Psoas muscle (tissue), 8 donors: Measurements from ENCODE around the gene PAXX. TPM values are rescaled to one million over a fixed set of nuclear protein-coding genes. Genes with fewer than 3 reads are reported as not detected.

Source experiments
- ATAC-seq, 4 donors: fragments of 200-7000 bp; cut with Tn5 transposase; one replicate each; pipeline ENCODE4 v1.9.1; 2020; ENCODE audit warnings: moderate library complexity in 3 of 4, mild to moderate bottlenecking in 2 of 4
- DNase-seq, 2 donors: peaks; one replicate each; pipeline ENCODE4 v3.0.0-alpha.2; 2020
- H3K27ac ChIP-seq: fragments of 200-600 bp; one replicate; pipeline ENCODE4 v1.8.0; 2022
- H3K27me3 ChIP-seq, 3 donors: fragments of 200-600 bp in 1 of 3; one replicate each; pipeline versions ENCODE4 v1.6.1 to v1.8.0; 2013 to 2022; ENCODE audit warnings: low read length in 2 of 3, mild to moderate bottlenecking in 2 of 3, moderate library complexity in 1 of 3; ENCODE audit not compliant: insufficient read depth in 3 of 3
- H3K36me3 ChIP-seq, 2 donors: fragments of 200-600 bp in 1 of 2; one replicate each; pipeline versions ENCODE4 v1.6.1 to v1.8.0; 2013 to 2022; ENCODE audit warnings: low read depth in 1 of 2, mild to moderate bottlenecking in 1 of 2, moderate library complexity in 1 of 2; ENCODE audit not compliant: insufficient read depth in 1 of 2
- H3K4me1 ChIP-seq: fragments of 200-600 bp; one replicate; pipeline ENCODE4 v1.8.0; 2022
- H3K4me3 ChIP-seq: fragments of 200-600 bp; one replicate; pipeline ENCODE4 v1.8.0; 2022; ENCODE audit warnings: mild to moderate bottlenecking
- H3K9me3 ChIP-seq: fragments of 200-600 bp; one replicate; pipeline ENCODE4 v1.8.0; 2022
- WGBS, 3 donors: extraction: QIAGEN DNeasy Blood & Tissue Kit; methylation state at CpG; one replicate each; pipeline versions ENCODE4 v1.1.6 to v1.1.7; 2013; 5-methylcytosine and 5-hydroxymethylcytosine counted together
- intact Hi-C, 2 donors: fragments of 100-400 bp; cut with DNase I; formaldehyde crosslinking; loops; one replicate each; pipeline versions ENCODE4 v1.11.0 to v1.14.2; 2022
- polyA plus RNA-seq, 3 donors: library from polyadenylated mRNA; stranded (reverse); fragments of 200-250 nt; gene quantifications; one replicate each; pipeline ENCODE4 v1.2.3, GENCODE V29; 2013
- total RNA-seq, 4 donors: library from RNA; stranded (reverse); fragmentation: NEBNext Ultra II Directional in 2 of 4; extraction: Animal tissue kit (Norgen Biotek cat#: 25700) in 2 of 4; gene quantifications; one replicate each; pipeline versions ENCODE4 v1.2.1 to v1.2.4, GENCODE V29; 2021 to 2023
- TF ChIP-seq, protein P1 (sequence below): fragments of 200-600 bp; IDR thresholded peaks from one replicate; pipeline ENCODE4 v1.8.0; 2022; ENCODE audit warnings: antibody characterized with exemption
- donor health status: healthy with polysubstance abuse.
- donor health status: DM: no; HTN: no; CAD: no; lungs with moderate emphysema.
- donor health status: Bipolar disorder and iron deficiency.
- donor health status: healthy.
- donor health status: DM: yes; HTN: yes; CAD: no.
- donor health status: DM: no; HTN: no; CAD: no.
- donor health status: DM: no; HTN: no; CAD: no.
- donor health status: DM: yes; HTN: yes; CAD: no.

Gene PAXX
- total and polyA plus RNA-seq, 7 donors, result 9.4 to 39.2 (median 15.6) TPM

DNA sequence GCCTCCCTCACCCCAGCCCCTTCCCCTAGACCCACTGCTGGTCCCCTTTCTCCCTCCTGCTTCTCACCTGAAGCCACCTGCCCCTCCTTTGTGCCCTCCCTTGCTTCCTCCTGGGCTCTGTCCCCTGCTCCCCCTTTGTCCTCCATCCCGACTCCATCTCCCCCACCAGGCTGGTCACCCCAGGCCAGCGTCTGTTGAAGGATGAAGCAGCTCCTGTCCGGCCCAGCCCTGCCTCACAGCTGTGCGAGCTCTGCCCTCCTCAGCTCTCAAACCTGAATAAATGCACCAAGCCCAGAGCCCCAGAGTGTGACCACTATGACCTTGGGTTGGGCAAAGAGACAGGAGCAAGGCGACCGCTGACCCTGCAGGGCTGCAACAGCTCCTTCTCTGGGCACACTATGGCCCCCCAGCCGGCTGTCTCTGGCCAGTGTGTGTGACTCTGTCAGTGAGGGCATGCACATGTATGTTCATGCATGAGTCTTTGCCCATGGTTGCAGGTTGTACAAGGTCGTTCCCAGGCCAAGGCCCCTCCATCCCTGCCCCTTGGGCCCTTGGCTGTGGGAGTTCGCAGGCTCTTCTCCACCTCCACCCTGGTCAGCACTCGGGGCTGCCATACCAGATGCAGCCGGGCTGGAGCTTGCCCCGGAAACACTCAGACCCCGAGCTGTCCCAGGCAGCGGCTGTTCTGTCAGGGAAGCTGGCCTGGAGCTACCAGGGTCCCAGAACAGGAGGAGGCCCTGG, 36.9 kb upstream of the PAXX start:
- ATAC-seq, result no peak
- TF ChIP-seq, protein P1, sequence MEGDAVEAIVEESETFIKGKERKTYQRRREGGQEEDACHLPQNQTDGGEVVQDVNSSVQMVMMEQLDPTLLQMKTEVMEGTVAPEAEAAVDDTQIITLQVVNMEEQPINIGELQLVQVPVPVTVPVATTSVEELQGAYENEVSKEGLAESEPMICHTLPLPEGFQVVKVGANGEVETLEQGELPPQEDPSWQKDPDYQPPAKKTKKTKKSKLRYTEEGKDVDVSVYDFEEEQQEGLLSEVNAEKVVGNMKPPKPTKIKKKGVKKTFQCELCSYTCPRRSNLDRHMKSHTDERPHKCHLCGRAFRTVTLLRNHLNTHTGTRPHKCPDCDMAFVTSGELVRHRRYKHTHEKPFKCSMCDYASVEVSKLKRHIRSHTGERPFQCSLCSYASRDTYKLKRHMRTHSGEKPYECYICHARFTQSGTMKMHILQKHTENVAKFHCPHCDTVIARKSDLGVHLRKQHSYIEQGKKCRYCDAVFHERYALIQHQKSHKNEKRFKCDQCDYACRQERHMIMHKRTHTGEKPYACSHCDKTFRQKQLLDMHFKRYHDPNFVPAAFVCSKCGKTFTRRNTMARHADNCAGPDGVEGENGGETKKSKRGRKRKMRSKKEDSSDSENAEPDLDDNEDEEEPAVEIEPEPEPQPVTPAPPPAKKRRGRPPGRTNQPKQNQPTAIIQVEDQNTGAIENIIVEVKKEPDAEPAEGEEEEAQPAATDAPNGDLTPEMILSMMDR, result no peak
- Histone ChIP-seq H3K4me1 (peaks cover 4% of the 10 kb centered on the region), H3K9me3 (no peaks in the 10 kb centered on the region), H3K27ac (no peak overlapping the region), H3K36me3 (no peaks in the 10 kb centered on the region), H3K4me3 (no peak overlapping the region), H3K27me3 (peaks cover 0 to 5% (median 0%) of the 10 kb centered on the region in 3 donors)
- intact Hi-C loops, result no loop called here
- WGBS, 3 donors, result 78 to 90% (median 81%) methylated on average over 14 of the region's 14 CpGs
- no peak for DNase-seq

DNA sequence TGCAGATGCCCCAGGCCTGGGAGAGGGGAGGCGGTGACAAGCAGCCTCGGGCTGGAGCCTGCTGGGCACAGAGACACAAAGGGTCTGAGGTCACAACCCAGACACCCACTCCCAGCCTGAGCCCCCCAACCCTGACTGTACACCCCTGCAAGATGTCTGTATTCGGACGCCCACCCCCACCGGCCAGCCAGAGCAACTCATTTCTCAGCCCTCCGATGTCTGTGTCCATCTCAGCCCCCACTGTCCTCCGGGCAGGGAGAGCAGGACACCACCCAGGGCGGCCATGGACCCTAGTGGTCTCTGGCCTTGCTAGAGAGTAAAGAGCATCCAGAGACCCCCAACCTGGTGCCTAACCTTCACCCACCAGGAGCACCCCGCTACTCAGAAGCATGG, 36.3 kb upstream of the PAXX start:
- DNase-seq, result no peak
- H3K27me3 ChIP-seq, result peaks cover 0 to 5% (median 0%) of the 10 kb centered on the region in 3 donors
- WGBS, 3 donors, result 88 to 96% (median 93%) methylated on average over 9 of the region's 9 CpGs
- H3K9me3 ChIP-seq, result no peaks in the 10 kb centered on the region
- no peak overlapping the region for H3K27ac ChIP-seq
- intact Hi-C loops, result no loop called here
- H3K4me1 ChIP-seq, result no peaks in the 10 kb centered on the region
- no peak overlapping the region for H3K4me3 ChIP-seq
- H3K36me3 ChIP-seq, result no peaks in the 10 kb centered on the region
- ATAC-seq, result no peak
- TF ChIP-seq, protein P1, result no peak

DNA sequence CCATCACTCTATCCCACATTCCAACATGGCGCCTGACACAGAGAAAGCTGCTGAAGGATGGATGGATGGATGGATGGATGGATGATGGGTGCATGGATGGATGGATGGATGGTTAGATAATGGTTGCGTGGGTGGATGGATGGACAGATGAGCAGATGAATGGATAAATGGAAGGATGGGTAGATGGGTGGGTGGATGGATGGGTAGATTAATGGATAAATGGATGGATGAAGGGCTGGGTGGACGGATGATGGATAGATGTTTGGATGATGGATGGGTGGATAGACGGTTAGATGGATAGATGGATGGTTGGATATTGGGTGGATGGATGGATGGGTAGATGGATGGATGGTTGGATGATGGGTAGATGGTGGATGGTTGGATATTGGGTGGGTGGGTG, 35.6 kb upstream of the PAXX start:
- TF ChIP-seq, protein P1, result no peak
- Histone ChIP-seq H3K36me3 (no peaks in the 10 kb centered on the region), H3K9me3 (no peaks in the 10 kb centered on the region), H3K4me3 (no peak overlapping the region), H3K27ac (no peak overlapping the region), H3K27me3 (peaks cover 0 to 5% (median 0%) of the 10 kb centered on the region in 3 donors), H3K4me1 (no peaks in the 10 kb centered on the region)
- no peak for DNase-seq
- WGBS, 3 donors, result 96 to 98% (median 98%) methylated on average over 4 of the region's 4 CpGs
- intact Hi-C loops, result no loop called here
- ATAC-seq, result no peak

DNA sequence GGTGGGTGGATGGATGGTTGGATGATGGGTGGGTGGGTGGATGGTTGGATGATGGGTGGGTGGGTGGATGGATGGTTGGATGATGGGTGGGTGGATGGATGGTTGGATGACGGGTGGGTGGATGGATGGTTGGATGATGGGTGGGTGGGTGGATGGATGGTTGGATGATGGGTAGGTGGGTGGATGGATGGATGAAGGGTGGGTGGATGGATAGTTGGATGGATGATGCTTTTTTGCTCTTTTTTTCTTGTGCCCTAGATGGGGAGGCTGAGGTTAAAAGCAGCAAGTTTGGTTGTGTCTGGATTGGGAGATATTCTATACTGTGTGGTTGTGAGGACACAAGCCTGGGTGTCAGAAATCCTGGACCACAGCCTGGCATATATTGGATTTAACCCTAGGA, 34.8 kb upstream of the PAXX start:
- DNase-seq (no peak), ATAC-seq (no peak)
- Histone ChIP-seq H3K4me1 (no peaks in the 10 kb centered on the region), H3K4me3 (no peak overlapping the region), H3K9me3 (no peaks in the 10 kb centered on the region), H3K27ac (no peak overlapping the region), H3K36me3 (no peaks in the 10 kb centered on the region), H3K27me3 (peaks cover 0 to 5% (median 0%) of the 10 kb centered on the region in 3 donors)
- intact Hi-C loops, result no loop called here
- WGBS, 3 donors, result 92 to 100% (median 100%) methylated on average over 1 of the region's 1 CpG
- TF ChIP-seq, protein P1, result no peak

DNA sequence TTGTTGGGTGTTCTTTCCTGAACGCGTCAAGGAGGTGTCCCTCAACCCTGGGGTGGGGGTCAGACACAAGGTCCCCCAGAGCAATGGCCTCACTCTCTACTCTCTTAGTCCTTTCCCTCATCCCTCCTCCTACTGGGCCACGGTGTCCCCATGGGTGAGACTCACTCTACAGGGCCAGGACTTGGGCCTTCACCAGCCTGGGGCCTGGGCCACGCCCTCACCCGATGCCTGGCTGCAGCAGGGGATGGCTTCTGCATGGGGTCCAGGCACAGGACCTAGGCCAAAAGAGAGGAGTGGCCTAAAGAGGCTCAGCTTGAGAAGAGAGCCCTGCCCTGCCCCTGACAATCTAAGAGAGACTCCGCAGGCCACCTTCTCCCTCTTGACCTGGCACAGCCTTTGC, 34.3 kb upstream of the PAXX start:
- ATAC-seq (no peak), DNase-seq (no peak)
- Histone ChIP-seq H3K27me3 (peaks cover 0 to 5% (median 0%) of the 10 kb centered on the region in 3 donors), H3K4me1 (no peaks in the 10 kb centered on the region), H3K27ac (no peak overlapping the region), H3K9me3 (no peaks in the 10 kb centered on the region), H3K4me3 (no peak overlapping the region), H3K36me3 (no peaks in the 10 kb centered on the region)
- WGBS, 3 donors, result 82 to 95% (median 85%) methylated on average over 6 of the region's 6 CpGs
- TF ChIP-seq, protein P1, result no peak
- intact Hi-C loops, result no loop called here
